Ishikawa (cell line): ENCODE measurements around the gene STMN1.

ENCODE experiments used
- CREB1 ChIP-seq: IDR thresholded peaks from 2 replicates; pipeline ENCODE4 v1.6.1; 2012; ENCODE audit warnings: low read depth
- EGR1 ChIP-seq: IDR thresholded peaks from 2 replicates; pipeline ENCODE4 v1.6.1; 2012
- EP300 ChIP-seq: IDR thresholded peaks from 2 replicates; pipeline ENCODE4 v1.6.1; 2012; ENCODE audit warnings: borderline replicate concordance
- FOXM1 ChIP-seq: IDR thresholded peaks from 2 replicates; pipeline ENCODE4 v1.6.1; 2012; ENCODE audit warnings: low read depth, borderline replicate concordance
- MAX ChIP-seq: IDR thresholded peaks from 2 replicates; pipeline ENCODE4 v1.6.1; 2012
- NFIC ChIP-seq: IDR thresholded peaks from 2 replicates; pipeline ENCODE4 v1.6.1; 2012
- RAD21 ChIP-seq: IDR thresholded peaks from 2 replicates; pipeline ENCODE4 v1.6.1; 2012; ENCODE audit warnings: low read depth
- REST ChIP-seq: IDR thresholded peaks from 2 replicates; pipeline ENCODE4 v1.6.1; 2012; ENCODE audit warnings: low read depth, mild to moderate bottlenecking
- TCF12 ChIP-seq: IDR thresholded peaks from 2 replicates; pipeline ENCODE4 v1.6.1; 2012; ENCODE audit warnings: low read depth
- TEAD4 ChIP-seq: IDR thresholded peaks from 2 replicates; pipeline ENCODE4 v1.6.1; 2012
- USF1 ChIP-seq: IDR thresholded peaks from 2 replicates; pipeline ENCODE4 v1.6.1; 2012
- YY1 ChIP-seq: IDR thresholded peaks from 2 replicates; pipeline ENCODE4 v1.6.1; 2012; ENCODE audit warnings: low read depth

GRCh38 chr1:25870614-25871013 lies 35.6 kb downstream of the STMN1 start:
- TF ChIP-seq YY1 (no peak), EP300 (no peak), RAD21 (no peak), CREB1 (no peak), USF1 (no peak), NFIC (no peak), TEAD4 (no peak), TCF12 (no peak), FOXM1 (no peak), MAX (no peak), EGR1 (no peak), REST (no peak)
